AG04449 (cell line): Measurements from ENCODE around the gene ADGRF4.
"Not testable (repeated sequence)": the region's sequence is repeated elsewhere in the genome, so short reads cannot be mapped to it uniquely, and the experiment has no call there.

Experiments
- CTCF ChIA-PET: fragments of 350-600 bp; formaldehyde crosslinking; extraction: SDS; loops from one replicate; lab custom pipeline; 2021; ENCODE audit warnings: antibody characterized with exemption; lab: Yijun Ruan, JAX
- POLR2A ChIA-PET: fragments of 400-600, 350-600 bp; formaldehyde crosslinking; extraction: SDS; loops from one replicate; lab custom pipeline; 2020; ENCODE audit warnings: antibody characterized with exemption, inconsistent platforms; lab: Yijun Ruan, JAX
- DNase-seq: peaks from one replicate; pipeline ENCODE4 v3.0.0-alpha.2; 2010; ENCODE audit warnings: low read depth, low spot score
- H3K4me3 ChIP-seq: 2 replicates; pipeline ENCODE4 v1.5.1; 2011; ENCODE audit warnings: low read depth, mild to moderate bottlenecking, control low read depth, low read length
- TF ChIP-seq, protein P1 (sequence below): IDR thresholded peaks from one replicate; pipeline ENCODE4 v1.5.1; 2011; ENCODE audit warnings: mild to moderate bottlenecking, moderate library complexity, low read length, control low read depth, inconsistent platforms; ENCODE audit not compliant: insufficient read depth; ENCODE audit errors: missing control alignments

The ADGRF4 gene

DNA sequence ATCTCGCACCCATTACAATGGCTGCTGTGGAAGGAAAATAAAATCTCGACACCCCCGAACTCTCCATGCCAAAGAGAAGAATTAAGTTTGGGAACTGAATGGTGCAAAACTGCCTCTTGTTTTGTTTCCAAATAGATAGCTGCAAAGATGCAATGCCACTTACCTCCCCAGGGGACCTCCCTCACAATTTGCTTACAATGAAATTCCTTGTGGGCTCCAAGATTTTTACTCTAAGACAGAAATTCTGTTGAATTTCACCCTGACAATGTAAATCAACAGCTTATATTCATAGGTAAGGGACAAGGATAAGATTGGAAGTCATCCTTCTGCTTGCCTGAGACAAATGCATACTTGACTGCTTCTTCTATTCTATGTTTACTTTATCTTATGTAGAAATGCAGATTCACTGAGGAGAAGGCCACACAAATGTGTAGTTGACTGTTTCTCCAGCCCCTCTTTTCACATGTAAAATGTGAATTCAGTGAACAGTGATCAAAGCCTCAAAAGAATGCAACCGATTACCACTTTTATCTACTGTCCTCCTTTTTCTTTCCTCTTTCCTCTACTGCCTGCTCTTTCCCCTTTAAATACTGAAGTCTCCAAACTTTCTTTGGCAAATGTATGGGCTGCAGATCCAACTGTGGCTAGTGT is 36.6 kb downstream of the ADGRF4 start:
- ChIA-PET POLR2A (no interaction called here), CTCF (interaction anchor here (1.2 to 3.0 kb wide), 5 partner anchors 83 to 322 kb away, joined by 3 to 45 read pairs (median 6); no protein-coding TSS in a partner anchor)

DNA sequence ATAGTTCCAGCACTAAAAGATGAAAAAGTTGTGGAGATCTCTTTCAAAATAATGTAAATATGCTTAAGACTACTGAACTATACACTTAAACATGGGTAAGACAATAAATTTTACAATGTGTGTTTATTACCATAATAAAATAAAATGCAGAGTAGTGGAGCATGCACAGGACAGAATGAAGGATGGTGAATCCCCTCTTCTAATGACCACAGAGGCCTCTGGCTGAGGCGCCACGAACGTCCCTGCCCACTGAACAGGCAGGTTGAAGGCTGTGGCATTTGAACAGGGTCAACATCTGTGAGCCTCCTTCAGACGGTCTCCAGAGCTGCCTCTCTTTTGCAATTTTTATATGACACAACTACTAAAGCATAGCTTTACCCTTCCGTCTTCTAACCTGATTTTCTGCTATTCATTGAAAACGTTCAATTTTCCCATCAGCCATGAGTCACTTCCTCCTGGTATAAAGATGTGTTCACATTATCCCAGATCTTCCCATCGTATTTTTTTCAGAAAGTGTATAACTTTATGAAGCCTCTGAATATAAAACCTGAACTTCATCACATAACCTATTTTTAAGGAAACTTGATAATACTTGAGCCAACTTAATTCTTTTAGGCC is 37.8 kb downstream of the ADGRF4 start:
- no peak overlapping the region for H3K4me3 ChIP-seq
- ChIA-PET CTCF (interaction anchor here (2.0 kb wide), 1 partner anchor 105 kb away, joined by 8 read pairs; no protein-coding TSS in a partner anchor), POLR2A (no interaction called here)
- TF ChIP-seq, protein P1, sequence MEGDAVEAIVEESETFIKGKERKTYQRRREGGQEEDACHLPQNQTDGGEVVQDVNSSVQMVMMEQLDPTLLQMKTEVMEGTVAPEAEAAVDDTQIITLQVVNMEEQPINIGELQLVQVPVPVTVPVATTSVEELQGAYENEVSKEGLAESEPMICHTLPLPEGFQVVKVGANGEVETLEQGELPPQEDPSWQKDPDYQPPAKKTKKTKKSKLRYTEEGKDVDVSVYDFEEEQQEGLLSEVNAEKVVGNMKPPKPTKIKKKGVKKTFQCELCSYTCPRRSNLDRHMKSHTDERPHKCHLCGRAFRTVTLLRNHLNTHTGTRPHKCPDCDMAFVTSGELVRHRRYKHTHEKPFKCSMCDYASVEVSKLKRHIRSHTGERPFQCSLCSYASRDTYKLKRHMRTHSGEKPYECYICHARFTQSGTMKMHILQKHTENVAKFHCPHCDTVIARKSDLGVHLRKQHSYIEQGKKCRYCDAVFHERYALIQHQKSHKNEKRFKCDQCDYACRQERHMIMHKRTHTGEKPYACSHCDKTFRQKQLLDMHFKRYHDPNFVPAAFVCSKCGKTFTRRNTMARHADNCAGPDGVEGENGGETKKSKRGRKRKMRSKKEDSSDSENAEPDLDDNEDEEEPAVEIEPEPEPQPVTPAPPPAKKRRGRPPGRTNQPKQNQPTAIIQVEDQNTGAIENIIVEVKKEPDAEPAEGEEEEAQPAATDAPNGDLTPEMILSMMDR, result no peak
- DNase-seq, result no peak

More for the DNA sequence above, 36.6 kb downstream of the ADGRF4 start:
- H3K4me3 ChIP-seq, result no peak overlapping the region
- TF ChIP-seq, protein P1, result no peak
- DNase-seq, result no peak

DNA sequence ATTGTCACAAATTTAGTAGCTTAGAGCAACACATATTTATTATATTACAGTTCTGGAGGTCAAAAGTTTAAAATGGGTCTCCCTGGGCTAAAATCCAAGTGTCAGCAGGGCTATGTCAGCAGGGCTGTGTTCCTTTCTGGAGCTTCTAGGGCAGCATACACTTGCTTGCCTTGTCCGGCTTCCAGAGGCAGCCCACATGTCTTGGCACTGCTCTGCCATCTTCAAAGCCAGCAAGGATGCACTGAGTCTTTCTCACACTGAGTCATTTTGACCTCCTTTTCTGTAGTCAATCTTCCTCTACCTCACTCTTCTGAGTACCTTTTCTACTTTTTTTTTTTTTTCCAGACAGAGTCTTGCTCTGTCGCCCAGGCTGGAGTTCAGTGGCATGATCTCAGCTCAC is 39.0 kb downstream of the ADGRF4 start:
- ChIA-PET CTCF (interaction anchor here (2.0 kb wide), 1 partner anchor 106 kb away, joined by 8 read pairs; no protein-coding TSS in a partner anchor), POLR2A (no interaction called here)
- DNase-seq, result no peak
- H3K4me3 ChIP-seq, result no peak overlapping the region
- TF ChIP-seq, protein P1, result no peak

GRCh38 chr6:47740714-47741113 is 42.3 kb downstream of the ADGRF4 start:
- no peak for DNase-seq
- TF ChIP-seq, protein P1, result no peak
- CTCF ChIA-PET, result no interaction called here
- no peak overlapping the region for H3K4me3 ChIP-seq
- POLR2A ChIA-PET, result no interaction called here

DNA sequence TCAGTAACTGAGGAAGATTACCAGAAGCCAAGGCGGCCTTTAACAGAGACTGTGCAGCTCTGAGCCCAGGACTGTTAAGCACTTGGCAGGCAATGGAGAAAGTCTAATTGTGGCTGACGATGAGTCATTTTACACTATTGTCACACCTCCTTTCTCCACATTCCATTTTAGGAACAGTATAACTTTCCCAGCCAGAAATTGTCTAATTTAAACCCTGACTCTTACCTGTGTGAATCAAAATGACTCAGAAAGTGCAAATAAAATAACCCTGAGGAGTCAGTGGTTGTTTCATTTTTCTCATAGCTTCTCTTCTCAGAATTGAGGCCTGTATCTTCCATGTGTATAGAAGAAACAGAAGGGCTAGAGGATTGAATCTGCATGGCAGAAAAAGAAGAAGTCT is 43.4 kb downstream of the ADGRF4 start:
- H3K4me3 ChIP-seq, result no peak overlapping the region
- DNase-seq, result no peak
- CTCF ChIA-PET, result no interaction called here
- TF ChIP-seq, protein P1, result no peak
- POLR2A ChIA-PET, result no interaction called here

DNA sequence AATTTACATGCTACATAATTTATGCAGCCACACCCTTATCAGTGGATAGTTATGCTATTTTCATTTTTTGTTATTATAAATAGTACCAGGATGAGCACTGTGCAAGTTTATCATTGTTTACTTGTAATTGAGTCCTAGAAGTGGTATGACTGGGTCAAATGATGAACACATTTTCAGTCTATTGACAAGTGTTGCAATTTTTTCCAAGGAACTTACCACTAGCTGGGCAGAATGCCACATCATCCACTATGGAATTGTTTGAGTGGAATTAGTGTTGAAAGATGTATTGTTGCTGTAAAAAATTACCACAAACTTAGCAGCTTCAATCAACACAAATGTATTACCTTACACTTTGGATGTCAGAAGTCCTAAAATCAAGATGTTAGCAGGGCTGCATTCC is 45.4 kb downstream of the ADGRF4 start:
- CTCF ChIA-PET, result no interaction called here
- DNase-seq, result no peak
- POLR2A ChIA-PET, result no interaction called here
- TF ChIP-seq, protein P1, result no peak
- no peak overlapping the region for H3K4me3 ChIP-seq

GRCh38 chr6:47745269-47745668 is 46.9 kb downstream of the ADGRF4 start:
- CTCF ChIA-PET, DNase-seq, POLR2A ChIA-PET, H3K4me3 ChIP-seq: not testable (repeated sequence)
